Endothelial cell of umbilical vein (primary cell): ENCODE measurements around the gene KLRK1. TPM values are rescaled to one million over a fixed set of nuclear protein-coding genes. Genes with fewer than 3 reads are reported as not detected.

Experiments used
- BruUV-seq: library from RNA; stranded (reverse); fragments of 400-500 nt; replicated peaks from 2 replicates; lab custom pipeline; 2021; lab: Mats Ljungman, UMichigan
- CTCF ChIA-PET: fragments of 300-600, 350-600 bp; sonication (Branson Sonifier 250); formaldehyde crosslinking; loops from one replicate; lab custom pipeline; 2021; ENCODE audit warnings: antibody characterized with exemption, inconsistent platforms; lab: Charles Lee
- POLR2A ChIA-PET: fragments of 300-600, 350-600 bp; sonication (Branson Sonifier 250); formaldehyde crosslinking; loops from one replicate; lab custom pipeline; 2021; ENCODE audit warnings: antibody characterized with exemption, inconsistent platforms; lab: Charles Lee
- DNase-seq: peaks from one replicate; pipeline ENCODE4 v3.0.0-alpha.2; 2011; ENCODE audit warnings: low read depth, low spot score
- FAIRE-seq: peaks from 2 replicates; lab custom pipeline; 2011; peaks lifted over from hg19 to GRCh38; lab: Jason Lieb, UNC
- H2AFZ ChIP-seq: 2 replicates; pipeline ENCODE4 v1.6.0; 2012; ENCODE audit warnings: low read depth, low read length, control low read depth, inconsistent platforms
- H3K27ac ChIP-seq: 2 replicates; pipeline ENCODE4 v1.5.1; 2011; ENCODE audit warnings: low read depth, mild to moderate bottlenecking, control low read depth, low read length, moderate library complexity; ENCODE audit not compliant: insufficient read depth
- H3K27me3 ChIP-seq, 2 experiments: 2 replicates each; pipeline versions ENCODE4 v1.6.0 to v1.6.1; 2011; ENCODE audit warnings: low read length in 2 of 2, mixed read lengths in 1 of 2; ENCODE audit not compliant: control insufficient read depth in 2 of 2, insufficient read depth in 2 of 2
- H3K36me3 ChIP-seq, 2 experiments: 2 replicates in 1 of 2; 3 replicates in 1 of 2; pipeline ENCODE4 v1.5.1; 2011; ENCODE audit warnings: low read length in 2 of 2, mild to moderate bottlenecking in 1 of 2, moderate library complexity in 1 of 2; ENCODE audit not compliant: control insufficient read depth in 2 of 2, insufficient read depth in 2 of 2; ENCODE audit errors: extremely low read depth in 1 of 2
- H3K4me1 ChIP-seq: 3 replicates; pipeline ENCODE4 v1.5.1; 2011; ENCODE audit warnings: mild to moderate bottlenecking, low read length; ENCODE audit not compliant: control insufficient read depth, insufficient read depth; ENCODE audit errors: extremely low read depth
- H3K4me2 ChIP-seq: 2 replicates; pipeline ENCODE4 v1.6.1; 2011; ENCODE audit warnings: low read length, control low read depth, mixed read lengths; ENCODE audit not compliant: insufficient read depth
- H3K4me3 ChIP-seq, 3 experiments: fragments of 200-600 bp in 1 of 3; sonication (generic), shearing (Covaris generic) in 1 of 3; replicated peaks in 1 of 3; 2 replicates each; pipeline ENCODE4 v1.5.1; 2011 to 2016; ENCODE audit warnings: control low read depth in 3 of 3, low read length in 3 of 3, mild to moderate bottlenecking in 2 of 3, inconsistent platforms in 1 of 3, low read depth in 1 of 3, moderate library complexity in 1 of 3; ENCODE audit not compliant: insufficient read depth in 1 of 3
- H3K79me2 ChIP-seq: 2 replicates; pipeline ENCODE4 v1.6.0; 2012; ENCODE audit warnings: low read length, inconsistent platforms; ENCODE audit not compliant: control insufficient read depth, insufficient read depth
- H3K9ac ChIP-seq: replicated peaks from 2 replicates; pipeline ENCODE3; 2011; ENCODE audit warnings: low read length, control low read depth; ENCODE audit not compliant: insufficient read depth; ENCODE audit errors: extremely low read depth
- H3K9me1 ChIP-seq: replicated peaks from 3 replicates; pipeline ENCODE4 v1.6.0; 2011; ENCODE audit warnings: mild to moderate bottlenecking, low read length; ENCODE audit not compliant: control insufficient read depth, insufficient read depth; ENCODE audit errors: extremely low read depth
- H3K9me3 ChIP-seq: replicated peaks from 2 replicates; pipeline ENCODE4 v1.5.1; 2012; ENCODE audit warnings: low read length, inconsistent platforms; ENCODE audit not compliant: control insufficient read depth, insufficient read depth
- H4K20me1 ChIP-seq: replicated peaks from 2 replicates; pipeline ENCODE3; 2011; ENCODE audit warnings: mild to moderate bottlenecking, low read length; ENCODE audit not compliant: control insufficient read depth, insufficient read depth; ENCODE audit errors: extremely low read depth
- EZH2 ChIP-seq: IDR thresholded peaks from 2 replicates; pipeline ENCODE4 v1.6.1; 2012; ENCODE audit warnings: borderline replicate concordance, low read depth, mild to moderate bottlenecking, moderate library complexity, low read length, inconsistent platforms; ENCODE audit not compliant: severe bottlenecking
- FOS ChIP-seq: IDR thresholded peaks from 2 replicates; pipeline ENCODE4 v1.6.1; 2011; ENCODE audit warnings: mild to moderate bottlenecking, low read length, moderate library complexity, borderline replicate concordance; ENCODE audit not compliant: insufficient read depth
- GATA2 ChIP-seq: IDR thresholded peaks from 2 replicates; pipeline ENCODE4 v1.7.0; 2011; ENCODE audit warnings: low read depth, mild to moderate bottlenecking, moderate library complexity, mixed read lengths, low read length; ENCODE audit not compliant: insufficient read length, insufficient read depth
- JUN ChIP-seq: IDR thresholded peaks from 2 replicates; pipeline ENCODE4 v1.6.1; 2011; ENCODE audit warnings: borderline replicate concordance, low read depth; ENCODE audit not compliant: insufficient read length, insufficient read depth
- MYC ChIP-seq: IDR thresholded peaks from one replicate; pipeline ENCODE4 v1.6.1; 2011; ENCODE audit warnings: mild to moderate bottlenecking, low read depth, low read length
- POLR2A ChIP-seq: IDR thresholded peaks from 2 replicates; pipeline ENCODE4 v1.6.1; 2012; ENCODE audit warnings: low read depth, mild to moderate bottlenecking, control low read depth, low read length
- POLR2AphosphoS5 ChIP-seq: IDR thresholded peaks from 2 replicates; pipeline ENCODE4 v1.6.1; 2012; ENCODE audit warnings: low read depth, mild to moderate bottlenecking, control low read depth, low read length, moderate library complexity; ENCODE audit not compliant: insufficient read depth
- dilution Hi-C: fragments of 300-500 bp; cut with MboI; formaldehyde crosslinking; loops from one replicate; pipeline ENCODE4 v1.15.0; 2019; ENCODE audit warnings: low sequenced_read_pairs; ENCODE audit not compliant: extremely low pct_ligation_motif_present
- intact Hi-C: fragments of 100-400 bp; cut with micrococcal nuclease; formaldehyde crosslinking; loops from one replicate; pipeline ENCODE4 v1.10.0; 2022
- polyA plus RNA-seq, 4 experiments: library from polyadenylated mRNA; depleted of rRNA in 3 of 4; stranded (reverse) in 3 of 4; unstranded in 1 of 4; fragments of >200 nt; gene quantifications; 2 replicates each; pipeline versions ENCODE4 v1.2.1 to v1.2.3, GENCODE V29; 2011 to 2012; ENCODE audit warnings: missing spikeins in 1 of 4
- total RNA-seq: library from RNA; stranded (reverse); gene quantifications from 2 replicates; pipeline ENCODE4 v1.2.3, GENCODE V29; 2021
- TF ChIP-seq, protein P1 (sequence below), 2 donors: IDR thresholded peaks; 1 replicate in 1 of 2; 2 replicates in 1 of 2; pipeline ENCODE4 v1.5.1; 2011; ENCODE audit warnings: low read length in 2 of 2, mild to moderate bottlenecking in 2 of 2, moderate library complexity in 2 of 2, control low read depth in 1 of 2, inconsistent platforms in 1 of 2, low read depth in 1 of 2; ENCODE audit not compliant: insufficient read depth in 1 of 2; ENCODE audit errors: extremely low read depth in 1 of 2
- TF ChIP-seq, protein P2 (sequence below): IDR thresholded peaks from 2 replicates; pipeline ENCODE4 v1.6.1; 2011; ENCODE audit not compliant: insufficient read depth, insufficient read length

KLRK1 gene
- total and polyA plus RNA-seq, 2 donors (not counting 3 experiments of a cell fraction or from before 2014, with no cell fraction given), result not detected

DNA sequence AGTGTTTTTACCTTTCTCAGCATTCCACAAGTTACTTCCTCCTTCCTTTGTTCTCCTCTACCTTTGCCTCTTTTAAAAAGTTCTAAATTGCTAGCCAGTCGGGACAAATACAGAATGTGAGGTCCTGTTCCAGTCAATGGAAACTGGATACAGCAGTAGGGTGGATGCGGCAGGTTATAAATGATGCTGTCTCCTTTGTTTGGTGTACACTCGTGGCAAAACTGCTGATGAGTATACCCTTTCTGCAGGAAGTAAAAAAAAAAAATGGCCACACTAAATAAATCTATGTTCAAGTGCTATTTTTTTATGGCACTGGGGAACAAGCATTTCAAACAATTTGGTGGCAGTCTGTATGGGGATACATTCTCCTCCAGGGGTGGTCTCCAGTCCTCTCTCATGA lies 27.5 kb downstream of the KLRK1 start:
- H2AFZ ChIP-seq, result peak overlapping the region; percentile 24
- no peak overlapping the region for H3K4me2 ChIP-seq

More for the DNA sequence above, 27.5 kb downstream of the KLRK1 start:
- no peaks in the 10 kb centered on the region for H3K9me3 ChIP-seq
- intact Hi-C loops, result loop anchor here (10.0 kb wide), 1 partner anchor 348 kb away; the partner anchor contains the start of gene CLEC12B
- H3K79me2 ChIP-seq, result no peaks in the 10 kb centered on the region
- ChIA-PET CTCF (no interaction called here), POLR2A (no interaction called here)
- DNase-seq (no peak), FAIRE-seq (no peak)
- H3K36me3 ChIP-seq, result no peaks in the 10 kb centered on the region
- no peak overlapping the region for H3K4me3 ChIP-seq
- dilution Hi-C loops, result no loop called here
- H3K4me1 ChIP-seq, result peaks cover 26% of the 10 kb centered on the region
- no peaks in the 10 kb centered on the region for H4K20me1 ChIP-seq
- BruUV-seq, result no TSS peak
- H3K27me3 ChIP-seq, result no peaks in the 10 kb centered on the region
- no peaks in the 10 kb centered on the region for H3K9me1 ChIP-seq
- no peak overlapping the region for H3K9ac ChIP-seq
- no peak overlapping the region for H3K27ac ChIP-seq
- TF ChIP-seq EZH2 (no peak), MYC (no peak), POLR2A (no peak), GATA2 (no peak), POLR2AphosphoS5 (no peak), JUN (no peak), FOS (no peak)
- TF ChIP-seq, protein P1, sequence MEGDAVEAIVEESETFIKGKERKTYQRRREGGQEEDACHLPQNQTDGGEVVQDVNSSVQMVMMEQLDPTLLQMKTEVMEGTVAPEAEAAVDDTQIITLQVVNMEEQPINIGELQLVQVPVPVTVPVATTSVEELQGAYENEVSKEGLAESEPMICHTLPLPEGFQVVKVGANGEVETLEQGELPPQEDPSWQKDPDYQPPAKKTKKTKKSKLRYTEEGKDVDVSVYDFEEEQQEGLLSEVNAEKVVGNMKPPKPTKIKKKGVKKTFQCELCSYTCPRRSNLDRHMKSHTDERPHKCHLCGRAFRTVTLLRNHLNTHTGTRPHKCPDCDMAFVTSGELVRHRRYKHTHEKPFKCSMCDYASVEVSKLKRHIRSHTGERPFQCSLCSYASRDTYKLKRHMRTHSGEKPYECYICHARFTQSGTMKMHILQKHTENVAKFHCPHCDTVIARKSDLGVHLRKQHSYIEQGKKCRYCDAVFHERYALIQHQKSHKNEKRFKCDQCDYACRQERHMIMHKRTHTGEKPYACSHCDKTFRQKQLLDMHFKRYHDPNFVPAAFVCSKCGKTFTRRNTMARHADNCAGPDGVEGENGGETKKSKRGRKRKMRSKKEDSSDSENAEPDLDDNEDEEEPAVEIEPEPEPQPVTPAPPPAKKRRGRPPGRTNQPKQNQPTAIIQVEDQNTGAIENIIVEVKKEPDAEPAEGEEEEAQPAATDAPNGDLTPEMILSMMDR (IDR thresholded peaks at IDR 0.05; ENCODE audit: extremely low read depth in 1 of 2, insufficient read depth in 1 of 2, low read depth in 1 of 2, low read length in 2 of 2), result no peak
- TF ChIP-seq, protein P2, sequence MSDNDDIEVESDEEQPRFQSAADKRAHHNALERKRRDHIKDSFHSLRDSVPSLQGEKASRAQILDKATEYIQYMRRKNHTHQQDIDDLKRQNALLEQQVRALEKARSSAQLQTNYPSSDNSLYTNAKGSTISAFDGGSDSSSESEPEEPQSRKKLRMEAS, result no peak
